OCI-LY1 (cell line): ENCODE results near the gene RAI1.
"Not testable (repeated sequence)": the region's sequence is repeated elsewhere in the genome, so short reads cannot be mapped to it uniquely, and the experiment has no call there.

Experiments used
- EZH2 ChIP-seq: fragments of 200-600 bp; sonication (generic), shearing (Covaris generic); IDR thresholded peaks from 2 replicates; pipeline ENCODE4 v1.8.0; 2017; ENCODE audit warnings: borderline replicate concordance, mixed run types, mild to moderate bottlenecking, antibody characterized with exemption, low read length, moderate library complexity, mixed read lengths
- TF ChIP-seq, protein P1 (sequence below): fragments of 200-600 bp; sonication (generic), shearing (Covaris generic); IDR thresholded peaks from 2 replicates; pipeline ENCODE4 v1.5.1; 2017; ENCODE audit warnings: mild to moderate bottlenecking, antibody characterized with exemption, low read length, moderate library complexity, mixed read lengths

DNA sequence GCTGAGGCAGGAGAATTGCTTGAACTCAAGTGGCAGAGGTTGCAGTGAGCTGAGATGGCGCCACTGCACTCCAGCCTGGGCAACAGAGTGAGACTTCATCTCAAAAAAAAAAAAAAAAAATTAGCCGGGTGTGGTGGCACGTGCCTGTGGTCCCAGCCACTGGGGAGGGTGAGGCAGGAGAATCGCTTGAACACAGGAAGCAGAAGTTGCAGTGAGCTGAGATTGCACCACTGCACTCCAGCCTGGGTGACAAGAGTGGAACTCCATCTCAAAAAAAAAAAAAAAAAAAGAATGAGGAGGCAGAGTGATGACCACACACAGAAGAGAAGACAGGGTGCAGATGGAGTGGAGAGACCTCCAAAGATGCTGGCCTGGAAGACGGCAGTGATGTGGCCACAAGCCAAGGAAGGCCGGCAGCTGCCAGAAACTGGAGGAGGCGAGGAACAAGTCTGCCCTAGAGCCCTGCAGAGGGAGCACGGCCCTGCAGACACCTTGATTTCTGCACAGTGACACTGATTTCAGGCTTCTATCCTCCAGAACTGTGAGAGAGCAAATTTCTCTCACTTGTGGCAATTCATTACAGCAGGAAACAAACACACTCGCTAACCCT, 41.5 kb upstream of the RAI1 start:
- TF ChIP-seq, protein P1, sequence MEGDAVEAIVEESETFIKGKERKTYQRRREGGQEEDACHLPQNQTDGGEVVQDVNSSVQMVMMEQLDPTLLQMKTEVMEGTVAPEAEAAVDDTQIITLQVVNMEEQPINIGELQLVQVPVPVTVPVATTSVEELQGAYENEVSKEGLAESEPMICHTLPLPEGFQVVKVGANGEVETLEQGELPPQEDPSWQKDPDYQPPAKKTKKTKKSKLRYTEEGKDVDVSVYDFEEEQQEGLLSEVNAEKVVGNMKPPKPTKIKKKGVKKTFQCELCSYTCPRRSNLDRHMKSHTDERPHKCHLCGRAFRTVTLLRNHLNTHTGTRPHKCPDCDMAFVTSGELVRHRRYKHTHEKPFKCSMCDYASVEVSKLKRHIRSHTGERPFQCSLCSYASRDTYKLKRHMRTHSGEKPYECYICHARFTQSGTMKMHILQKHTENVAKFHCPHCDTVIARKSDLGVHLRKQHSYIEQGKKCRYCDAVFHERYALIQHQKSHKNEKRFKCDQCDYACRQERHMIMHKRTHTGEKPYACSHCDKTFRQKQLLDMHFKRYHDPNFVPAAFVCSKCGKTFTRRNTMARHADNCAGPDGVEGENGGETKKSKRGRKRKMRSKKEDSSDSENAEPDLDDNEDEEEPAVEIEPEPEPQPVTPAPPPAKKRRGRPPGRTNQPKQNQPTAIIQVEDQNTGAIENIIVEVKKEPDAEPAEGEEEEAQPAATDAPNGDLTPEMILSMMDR: not testable (repeated sequence)
- TF ChIP-seq EZH2: not testable (repeated sequence)
